Measurements from ENCODE around the gene PRSS53. TPM values are rescaled to one million over a fixed set of nuclear protein-coding genes. Genes with fewer than 3 reads are reported as not detected.

Gene PRSS53
- total and polyA plus RNA-seq, 10 donors = 1.6 to 6.0 (median 2.5) TPM

- H3K4me3 ChIP-seq = peak overlapping the region in 1 of 8 donors; percentile 55
These were observed 41.7 kb upstream of the PRSS53 start for GRCh38 chr16:31130336-31130891.

DNA sequence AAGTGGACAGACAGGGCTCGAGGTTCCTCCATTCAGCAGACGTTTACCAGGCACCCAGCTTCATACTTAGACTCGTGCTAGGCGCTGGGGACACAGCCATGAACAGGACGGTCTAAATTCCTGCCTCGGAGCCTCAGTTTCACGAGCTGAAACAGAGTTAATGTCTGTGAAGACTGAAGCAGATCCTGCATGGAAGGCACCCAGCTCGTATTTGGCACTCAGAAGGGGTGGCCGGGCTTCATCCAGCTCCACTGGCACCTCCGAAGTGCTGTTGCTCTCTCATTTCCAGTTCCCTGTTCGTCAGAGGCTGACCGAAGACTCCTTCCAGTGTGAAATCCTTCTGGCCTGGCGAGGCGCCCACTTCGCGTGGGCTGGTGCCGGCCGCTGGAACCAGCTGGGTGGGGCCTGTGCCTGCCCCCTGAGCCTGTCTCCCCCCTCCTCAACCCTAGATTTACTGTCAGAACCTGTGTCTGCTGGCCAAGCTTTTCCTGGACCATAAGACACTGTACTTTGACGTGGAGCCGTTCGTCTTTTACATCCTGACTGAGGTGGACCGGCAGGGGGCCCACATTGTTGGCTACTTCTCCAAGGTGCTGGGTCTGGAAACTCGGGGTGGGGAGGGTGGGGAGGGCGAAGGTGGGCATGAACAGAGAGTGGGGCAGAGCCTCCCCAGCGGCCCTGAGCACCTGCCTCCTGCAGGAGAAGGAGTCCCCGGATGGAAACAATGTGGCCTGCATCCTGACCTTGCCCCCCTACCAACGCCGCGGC, 41.0 kb upstream of the PRSS53 start:
- Histone ChIP-seq H3K9me3 (no peaks in the 10 kb centered on the region), H3K27ac (peak overlapping the region; percentile 60 to 99 (median 91)), H3K4me3 (peak overlapping the region in 1 of 8 donors; percentile 55), H3K36me3 (peaks cover 0 to 87% (median 57%) of the 10 kb centered on the region in 6 donors), H3K4me1 (peaks cover 0 to 68% (median 27%) of the 10 kb centered on the region in 6 donors), H3K27me3 (replicated peaks in 1 of 7) (no peaks in the 10 kb centered on the region)
- intact Hi-C loops (cut with DNase I; ENCODE audit: low total_unique reads) = no loop called here
- DNase-seq = peak; percentile 83
- TF ChIP-seq CTCF (IDR thresholded peaks at IDR 0.05 in 8 of 11, conservative IDR thresholded peaks at IDR 0.05 in 3 of 11) (no peak), POLR2AphosphoS5 (IDR thresholded peaks at IDR 0.05) (peak in 2 of 3 donors; percentile 36 to 66)
- 44 to 68% (median 53%) methylated on average over 23 to 29 of the region's 29 CpGs for WGBS, 5 donors

More at GRCh38 chr16:31130336-31130891, 41.7 kb upstream of the PRSS53 start:
- Histone ChIP-seq H3K4me1 (peaks cover 0 to 75% (median 29%) of the 10 kb centered on the region in 6 donors), H3K27ac (peak overlapping the region in 7 of 8 donors; percentile 85 to 99 (median 91)), H3K9me3 (no peaks in the 10 kb centered on the region), H3K36me3 (peaks cover 0 to 81% (median 53%) of the 10 kb centered on the region in 6 donors), H3K27me3 (replicated peaks in 1 of 7) (no peaks in the 10 kb centered on the region)
- WGBS, 5 donors = 56 to 82% (median 78%) methylated on average over 7 to 10 of the region's 10 CpGs
- intact Hi-C loops (cut with DNase I; ENCODE audit: low total_unique reads) = no loop called here
- peak; percentile 90 for DNase-seq
- TF ChIP-seq POLR2AphosphoS5 (IDR thresholded peaks at IDR 0.05) (peak in 2 of 3 donors; percentile 5 to 41), POLR2A (IDR thresholded peaks at IDR 0.05) (no peak)

DNA sequence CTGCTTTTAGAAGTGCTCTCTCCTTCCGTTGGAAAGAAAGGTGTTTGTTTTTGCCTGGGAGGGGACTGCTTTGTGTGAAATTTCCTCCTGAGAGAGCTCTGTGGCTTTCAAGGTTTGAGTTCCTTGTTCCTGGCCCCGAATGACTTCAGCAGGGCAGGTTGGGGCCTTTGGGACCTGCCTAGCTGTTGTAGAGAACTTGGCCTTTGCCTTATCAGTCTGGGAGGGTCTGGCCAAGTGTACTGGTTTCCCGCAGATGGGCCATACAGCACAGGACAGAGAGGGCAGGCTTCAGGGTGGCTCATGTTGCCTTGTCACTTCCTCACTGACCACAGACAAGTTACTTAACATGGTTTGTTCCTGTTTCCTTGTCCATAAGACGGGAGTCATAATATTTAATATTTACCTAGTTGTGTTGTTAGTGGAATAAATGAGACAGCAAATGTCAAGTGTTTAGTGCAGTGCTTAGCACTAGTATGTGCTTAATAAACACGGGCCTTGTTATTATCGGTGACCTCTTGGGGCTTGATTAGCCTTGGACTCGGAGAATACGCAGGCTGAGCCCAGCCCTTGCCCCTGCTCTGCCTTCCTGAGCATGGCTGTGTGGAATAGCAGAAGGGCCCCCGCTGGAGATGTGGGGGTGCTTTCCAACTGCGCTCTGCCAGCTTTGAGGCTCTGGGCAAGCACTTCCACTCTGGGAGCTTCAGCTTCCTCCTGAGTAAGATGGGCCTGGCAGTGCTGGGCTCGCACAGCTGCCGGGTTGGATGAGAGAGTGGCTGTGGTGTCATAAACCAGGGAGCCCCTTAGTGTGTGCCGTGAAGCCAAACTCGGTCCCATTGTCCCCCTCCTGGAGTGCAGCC, 40.2 kb upstream of the PRSS53 start:
- Histone ChIP-seq H3K4me1 (peaks cover 0 to 60% (median 22%) of the 10 kb centered on the region in 6 donors), H3K27me3 (replicated peaks in 1 of 7) (no peaks in the 10 kb centered on the region), H3K9me3 (no peaks in the 10 kb centered on the region), H3K4me3 (peak overlapping the region in 1 of 8 donors; percentile 55), H3K27ac (peak overlapping the region; percentile 60 to 99 (median 91)), H3K36me3 (peaks cover 0 to 95% (median 62%) of the 10 kb centered on the region in 6 donors)
- DNase-seq = peak; percentile 85
- WGBS, 5 donors = 35 to 62% (median 52%) methylated on average over 14 of the region's 14 CpGs
- intact Hi-C loops (cut with DNase I; ENCODE audit: low total_unique reads) = no loop called here
- TF ChIP-seq POLR2AphosphoS5 (IDR thresholded peaks at IDR 0.05) (peak in 2 of 3 donors; percentile 57 to 80), CTCF (IDR thresholded peaks at IDR 0.05 in 8 of 11, conservative IDR thresholded peaks at IDR 0.05 in 3 of 11) (peak in 1 of 11 experiments; percentile 12), POLR2A (IDR thresholded peaks at IDR 0.05) (no peak)

DNA sequence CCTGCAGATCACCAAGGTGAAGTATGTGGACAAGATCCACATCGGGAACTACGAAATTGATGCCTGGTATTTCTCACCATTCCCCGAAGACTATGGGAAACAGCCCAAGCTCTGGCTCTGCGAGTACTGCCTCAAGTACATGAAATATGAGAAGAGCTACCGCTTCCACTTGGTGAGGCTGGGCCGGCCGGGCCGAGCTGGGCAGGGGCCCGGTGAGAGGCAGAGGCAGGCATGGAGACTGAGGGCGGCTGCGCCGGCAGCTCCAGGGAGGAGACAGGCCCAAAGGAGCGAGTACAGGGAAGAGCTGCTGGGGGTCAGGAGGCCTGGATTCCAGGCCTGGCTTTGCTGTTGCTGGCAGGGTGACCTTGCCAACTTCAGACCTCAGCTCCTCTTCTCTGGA, 38.4 kb upstream of the PRSS53 start:
- TF ChIP-seq POLR2A (IDR thresholded peaks at IDR 0.05) (no peak), POLR2AphosphoS5 (IDR thresholded peaks at IDR 0.05) (peak in 1 of 3 donors; percentile 46)
- no peaks in the 10 kb centered on the region for H3K27me3 ChIP-seq (replicated peaks in 1 of 7)
- WGBS, 5 donors = 94 to 98% (median 95%) methylated on average over 13 of the region's 13 CpGs
- peak overlapping the region in 1 of 8 donors; percentile 55 for H3K4me3 ChIP-seq
- no peaks in the 10 kb centered on the region for H3K9me3 ChIP-seq
- peak overlapping the region in 7 of 8 donors; percentile 85 to 99 (median 91) for H3K27ac ChIP-seq
- H3K36me3 ChIP-seq = peaks cover 2 to 99% (median 72%) of the 10 kb centered on the region in 6 donors
- DNase-seq = no peak
- intact Hi-C loops (cut with DNase I; ENCODE audit: low total_unique reads) = no loop called here
- peaks cover 0 to 57% (median 22%) of the 10 kb centered on the region in 6 donors for H3K4me1 ChIP-seq
